HG03558 (cell line): ENCODE data around the gene KRTAP19-3.
"Not testable (repeated sequence)": the region's sequence is repeated elsewhere in the genome, so short reads cannot be mapped to it uniquely, and the experiment has no call there.

Source experiments
- ATAC-seq: cut with Tn5 transposase; IDR thresholded peaks from one replicate; pipeline ENCODE4 v1.9.1; 2021; ENCODE audit warnings: moderate number of reproducible peaks; ENCODE audit not compliant: unreplicated experiment; ENCODE audit errors: extremely low read depth

The KRTAP19-3 gene

DNA sequence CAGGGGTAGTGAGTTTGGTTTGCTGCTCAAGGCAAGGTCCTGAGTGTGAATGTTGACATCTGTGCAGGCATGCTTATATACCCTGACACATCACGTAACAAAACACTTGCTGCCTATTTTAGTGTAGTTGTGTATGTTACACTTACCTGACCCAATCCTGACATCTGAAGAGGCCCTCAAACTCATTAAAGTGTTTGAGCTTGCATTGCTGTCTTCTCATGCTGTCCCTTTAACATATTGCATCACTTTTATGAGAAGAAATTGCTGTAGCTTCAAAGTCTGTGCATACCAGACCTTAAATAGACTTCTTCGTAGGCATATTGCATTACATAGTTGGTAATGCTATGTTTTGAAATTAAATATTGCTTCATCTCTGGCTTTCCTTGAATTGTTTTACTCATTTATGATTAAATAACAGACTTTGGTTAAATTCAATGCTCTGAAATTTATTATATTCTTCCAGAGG is at the start of gene KRTAP19-3:
KRTAP19-3 (minus strand) TSS at position 51 of the 466 bp plus-strand sequence. CDS start 56 bp downstream, outside the sequence.
- ATAC-seq: no peak

- no peak for ATAC-seq
Observed at GRCh38 chr21:30518876-30519275, 27.1 kb upstream of the KRTAP19-3 start.

- no peak for ATAC-seq
Observed at GRCh38 chr21:30515681-30516080, 23.9 kb upstream of the KRTAP19-3 start.

- ATAC-seq: not testable (repeated sequence)
Observed at GRCh38 chr21:30505621-30506205, 13.9 kb upstream of the KRTAP19-3 start.

DNA sequence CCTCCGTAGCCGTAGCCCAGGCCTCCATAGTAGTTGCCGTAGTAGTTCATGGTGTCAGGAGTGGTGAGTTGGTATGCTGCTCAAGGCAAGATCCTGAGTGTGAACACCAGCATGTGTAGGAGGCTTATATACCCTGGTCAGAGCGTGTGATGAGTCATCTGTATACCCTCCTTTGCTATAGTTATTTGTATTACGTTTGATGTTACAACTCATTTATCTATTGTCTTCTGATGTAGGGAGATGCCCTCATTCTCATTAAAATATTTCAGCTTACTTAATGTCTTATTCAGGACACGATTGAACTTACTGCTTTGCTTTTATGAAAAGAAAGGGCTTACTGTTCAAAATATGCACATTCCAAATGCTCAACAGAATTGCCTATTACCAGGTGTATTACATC is 10.2 kb upstream of the KRTAP19-3 start, which contains the start of gene KRTAP19-5:
KRTAP19-5 (minus strand) TSS at position 101 of the 400 bp plus-strand sequence; CDS start at position 50, 51 bp downstream.
- no peak for ATAC-seq

DNA sequence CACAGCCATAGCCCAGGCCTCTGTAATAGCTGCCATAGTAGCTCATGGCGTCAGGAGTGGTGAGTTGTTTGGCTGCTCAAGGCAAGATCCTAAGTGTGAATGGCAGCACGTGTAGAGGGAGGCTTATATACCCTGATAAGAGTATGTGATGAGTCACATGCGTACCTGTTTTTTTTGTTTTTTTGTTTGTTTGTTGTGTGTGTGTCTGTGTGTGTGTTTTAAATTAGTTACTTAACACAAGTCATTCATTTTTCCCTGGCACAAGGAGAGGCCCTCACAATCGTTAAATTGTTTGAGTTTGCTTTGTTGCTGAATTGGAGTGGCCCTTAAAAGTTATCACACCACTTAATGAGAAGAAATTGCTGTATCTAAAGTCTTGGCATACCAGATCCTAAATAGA is 5.3 kb upstream of the KRTAP19-3 start, which contains the start of gene KRTAP19-4:
KRTAP19-4 (minus strand) TSS at position 101 of the 400 bp plus-strand sequence; CDS start at position 46, 55 bp downstream.
- no peak for ATAC-seq

GRCh38 chr21:30487336-30487735 is 4.5 kb downstream of the KRTAP19-3 start, which contains the start of gene KRTAP19-2:
KRTAP19-2 (minus strand) TSS chr21:30487436; CDS start chr21:30487348, 88 bp downstream.
- no peak for ATAC-seq

DNA sequence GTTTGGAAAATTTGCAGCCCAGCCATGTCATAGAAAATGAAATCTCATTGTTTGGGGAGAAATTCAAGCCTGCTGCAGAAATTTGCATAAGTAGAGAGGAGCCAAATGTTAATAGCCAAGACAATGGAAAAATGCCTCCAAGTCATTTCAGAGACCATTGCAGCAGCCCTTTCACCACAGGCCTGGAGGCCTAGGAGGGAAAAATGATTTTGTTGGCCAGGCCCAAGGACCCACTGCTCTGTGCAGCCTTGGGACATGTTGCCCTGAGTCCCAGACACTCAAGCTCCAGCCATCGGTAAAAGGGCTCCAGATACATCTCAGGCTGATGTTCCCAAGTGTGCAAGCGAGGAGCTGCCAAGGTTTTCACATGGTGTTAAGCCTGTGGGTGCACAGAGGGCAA is 5.6 kb downstream of the KRTAP19-3 start:
- no peak for ATAC-seq

- ATAC-seq: no peak
Observed at GRCh38 chr21:30482130-30482529, 9.7 kb downstream of the KRTAP19-3 start.

DNA sequence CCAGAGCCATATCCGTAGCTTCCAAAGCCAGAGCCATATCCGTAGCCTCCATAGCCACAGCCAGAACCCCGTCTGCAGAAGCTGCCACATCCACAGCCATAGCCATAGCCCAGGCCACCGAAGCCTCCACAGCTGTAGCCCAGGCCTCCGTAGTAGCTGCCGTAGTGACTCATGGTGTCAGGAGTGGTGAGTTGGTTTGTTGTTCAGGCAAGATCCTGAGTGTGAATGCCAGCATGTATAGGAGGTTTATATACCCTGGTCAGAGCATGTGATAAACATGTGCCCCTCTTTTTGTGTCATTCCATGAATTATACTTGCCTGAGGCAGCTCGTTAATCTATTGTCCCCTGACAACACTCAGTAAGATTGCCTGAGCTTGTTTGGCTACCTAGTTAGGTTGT is 11.7 kb downstream of the KRTAP19-3 start, which contains the start of gene KRTAP19-1:
KRTAP19-1 (minus strand) TSS at position 223 of the 400 bp plus-strand sequence; CDS start at position 173, 50 bp downstream.
- no peak for ATAC-seq

DNA sequence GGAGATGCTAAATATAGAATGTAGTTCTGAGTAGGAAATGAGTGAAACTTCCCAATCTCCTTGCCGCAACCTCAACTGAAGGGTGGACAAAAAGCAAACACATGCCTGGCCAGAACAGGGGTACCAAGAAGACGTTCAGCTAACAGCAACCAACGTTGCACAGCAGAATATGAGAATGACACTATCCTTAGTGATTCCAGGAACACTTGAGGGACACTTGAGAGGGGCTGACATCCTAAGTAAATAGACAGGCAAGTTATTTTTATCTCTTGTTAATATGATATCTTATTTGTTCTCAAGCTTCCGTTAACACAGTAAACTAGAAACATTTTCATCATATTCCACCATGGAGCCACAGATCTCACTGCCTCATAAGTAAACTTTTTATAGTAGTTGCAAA is 12.6 kb downstream of the KRTAP19-3 start:
- ATAC-seq: no peak

- no peak for ATAC-seq
Observed at GRCh38 chr21:30478004-30478403, 13.8 kb downstream of the KRTAP19-3 start.

GRCh38 chr21:30468900-30469714 is 22.7 kb downstream of the KRTAP19-3 start:
- no peak for ATAC-seq

GRCh38 chr21:30463713-30464112 is 28.1 kb downstream of the KRTAP19-3 start:
- ATAC-seq: no peak

GRCh38 chr21:30448514-30448913 is 43.3 kb downstream of the KRTAP19-3 start:
- ATAC-seq: no peak

- ATAC-seq: no peak
Observed at GRCh38 chr21:30447056-30447455, 44.8 kb downstream of the KRTAP19-3 start.

- no peak for ATAC-seq
Observed at GRCh38 chr21:30444204-30444603, 47.6 kb downstream of the KRTAP19-3 start.

GRCh38 chr21:30443226-30443625 is 48.6 kb downstream of the KRTAP19-3 start:
- ATAC-seq: no peak
